ENCODE measurements around the gene NLGN2. TPM values are rescaled to one million over a fixed set of nuclear protein-coding genes. Genes with fewer than 3 reads are reported as not detected.

NLGN2 gene
- total RNA-seq, 2 experiments from 2014 or later = 7.6 to 8.4 TPM

DNA sequence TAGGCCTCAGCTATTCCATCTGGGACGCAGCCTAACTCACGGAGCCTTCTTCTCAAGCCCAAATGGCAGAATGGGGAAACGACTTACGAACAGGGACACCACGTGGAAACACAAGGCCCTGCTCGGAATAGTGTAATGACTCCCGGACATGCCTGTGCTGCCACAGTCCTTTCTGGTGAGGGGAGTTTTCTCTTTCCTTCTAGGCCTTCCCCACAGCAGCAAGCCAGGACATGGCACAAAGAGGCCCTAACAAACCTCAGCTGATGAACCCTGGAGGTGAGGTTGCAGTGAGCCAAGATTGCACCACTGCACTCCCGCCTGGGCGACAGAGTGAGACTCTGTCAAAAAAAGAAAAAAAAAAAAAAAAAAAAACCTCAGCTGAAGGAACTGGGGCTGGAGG, 56.4 kb downstream of the NLGN2 start:
- H3K9me3 ChIP-seq (ENCODE audit: control insufficient read depth in 1 of 2, insufficient read depth in 1 of 2, low read length in 2 of 2) = no peaks in the 10 kb centered on the region
- no peak for ATAC-seq (ENCODE audit: poor library complexity)
- H3K4me1 Mint-ChIP-seq (ENCODE audit: low read depth) = no peaks in the 10 kb centered on the region
- no peaks in the 10 kb centered on the region for H3K9me3 Mint-ChIP-seq
- peaks cover 43% of the 10 kb centered on the region for H3K36me3 ChIP-seq (ENCODE audit: insufficient read depth, low read length)
- H3K4me3 Mint-ChIP-seq = no peak overlapping the region
- TF ChIP-seq, protein P1, sequence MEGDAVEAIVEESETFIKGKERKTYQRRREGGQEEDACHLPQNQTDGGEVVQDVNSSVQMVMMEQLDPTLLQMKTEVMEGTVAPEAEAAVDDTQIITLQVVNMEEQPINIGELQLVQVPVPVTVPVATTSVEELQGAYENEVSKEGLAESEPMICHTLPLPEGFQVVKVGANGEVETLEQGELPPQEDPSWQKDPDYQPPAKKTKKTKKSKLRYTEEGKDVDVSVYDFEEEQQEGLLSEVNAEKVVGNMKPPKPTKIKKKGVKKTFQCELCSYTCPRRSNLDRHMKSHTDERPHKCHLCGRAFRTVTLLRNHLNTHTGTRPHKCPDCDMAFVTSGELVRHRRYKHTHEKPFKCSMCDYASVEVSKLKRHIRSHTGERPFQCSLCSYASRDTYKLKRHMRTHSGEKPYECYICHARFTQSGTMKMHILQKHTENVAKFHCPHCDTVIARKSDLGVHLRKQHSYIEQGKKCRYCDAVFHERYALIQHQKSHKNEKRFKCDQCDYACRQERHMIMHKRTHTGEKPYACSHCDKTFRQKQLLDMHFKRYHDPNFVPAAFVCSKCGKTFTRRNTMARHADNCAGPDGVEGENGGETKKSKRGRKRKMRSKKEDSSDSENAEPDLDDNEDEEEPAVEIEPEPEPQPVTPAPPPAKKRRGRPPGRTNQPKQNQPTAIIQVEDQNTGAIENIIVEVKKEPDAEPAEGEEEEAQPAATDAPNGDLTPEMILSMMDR (IDR thresholded peaks at IDR 0.05) = no peak
- peaks cover 46% of the 10 kb centered on the region for H3K36me3 Mint-ChIP-seq (ENCODE audit: low read depth)
- peaks cover 7% of the 10 kb centered on the region for H3K4me1 ChIP-seq (ENCODE audit: insufficient read depth, low read length)
- ChIA-PET CTCF (no interaction called here), POLR2A (interaction anchor here (12.5 kb wide), 1 partner anchor 14 kb away, joined by 137 read pairs; the partner anchor contains the start of genes SLC35G6 and ZBTB4)
- intact Hi-C loops (cut with DNase I, micrococcal nuclease) = no loop called here
- no peak overlapping the region for H3K27ac ChIP-seq (ENCODE audit: low read depth in 1 of 2, low read length in 2 of 2)
- DNase-seq = no peak
- H3K27me3 ChIP-seq (ENCODE audit: control insufficient read depth in 1 of 2, insufficient read depth in 2 of 2, low read length in 2 of 2) = no peaks in the 10 kb centered on the region
- H3K27ac Mint-ChIP-seq = peak overlapping the region; percentile 12
- no peaks in the 10 kb centered on the region for H3K27me3 Mint-ChIP-seq
- H3K4me3 ChIP-seq (ENCODE audit: low read length) = no peak overlapping the region

DNA sequence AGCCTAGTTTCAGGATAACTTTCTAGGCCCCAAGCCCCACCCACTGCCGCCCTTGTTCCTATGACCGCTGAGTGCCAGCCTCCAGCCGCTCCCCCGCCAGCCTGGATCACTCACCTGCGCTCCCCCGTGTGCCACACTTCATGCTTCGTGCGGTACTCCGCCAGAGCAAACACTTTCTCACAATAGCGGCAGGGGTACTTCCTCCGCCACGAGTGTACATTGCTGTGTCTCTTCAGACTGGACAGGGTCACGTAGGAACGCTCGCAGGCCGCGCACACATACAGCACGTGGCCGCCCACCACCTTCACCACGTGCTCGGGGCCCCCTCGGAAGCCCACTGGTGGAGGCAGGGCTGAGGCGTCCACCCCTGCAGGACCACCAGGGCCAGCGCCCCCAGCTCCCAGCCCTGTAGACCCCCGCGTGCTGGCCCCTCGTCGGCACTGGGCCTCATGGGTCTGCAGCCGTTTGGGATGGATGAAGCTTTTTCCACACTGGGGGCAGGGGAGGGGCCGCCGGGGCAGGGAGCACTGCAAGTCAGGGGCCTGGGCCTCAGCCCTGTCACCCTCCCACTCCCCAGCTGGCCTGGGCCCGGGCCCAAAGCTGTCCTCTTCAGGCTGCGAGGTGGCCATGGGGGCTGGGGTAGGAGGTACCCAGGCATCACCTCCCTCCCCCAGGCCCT, 58.1 kb downstream of the NLGN2 start:
- CTCF ChIA-PET = no interaction called here
- Histone ChIP-seq H3K4me1 (ENCODE audit: insufficient read depth, low read length) (peaks cover 8% of the 10 kb centered on the region), H3K27ac (ENCODE audit: low read depth in 1 of 2, low read length in 2 of 2) (no peak overlapping the region), H3K36me3 (ENCODE audit: insufficient read depth, low read length) (peaks cover 43% of the 10 kb centered on the region), H3K9me3 (ENCODE audit: control insufficient read depth in 1 of 2, insufficient read depth in 1 of 2, low read length in 2 of 2) (no peaks in the 10 kb centered on the region), H3K4me3 (ENCODE audit: low read length) (no peak overlapping the region), H3K27me3 (ENCODE audit: control insufficient read depth in 1 of 2, insufficient read depth in 2 of 2, low read length in 2 of 2) (no peaks in the 10 kb centered on the region)
- DNase-seq (no peak), ATAC-seq (ENCODE audit: poor library complexity) (no peak)
- H3K9me3 Mint-ChIP-seq = no peaks in the 10 kb centered on the region
- H3K27ac Mint-ChIP-seq = no peak overlapping the region
- intact Hi-C loops (cut with DNase I, micrococcal nuclease) = no loop called here
- TF ChIP-seq, protein P1 (IDR thresholded peaks at IDR 0.05) = no peak
- no peaks in the 10 kb centered on the region for H3K27me3 Mint-ChIP-seq
- no peak overlapping the region for H3K4me3 Mint-ChIP-seq
- peaks cover 2% of the 10 kb centered on the region for H3K4me1 Mint-ChIP-seq (ENCODE audit: low read depth)
- POLR2A ChIA-PET = no interaction called here
- peaks cover 48% of the 10 kb centered on the region for H3K36me3 Mint-ChIP-seq (ENCODE audit: low read depth)

DNA sequence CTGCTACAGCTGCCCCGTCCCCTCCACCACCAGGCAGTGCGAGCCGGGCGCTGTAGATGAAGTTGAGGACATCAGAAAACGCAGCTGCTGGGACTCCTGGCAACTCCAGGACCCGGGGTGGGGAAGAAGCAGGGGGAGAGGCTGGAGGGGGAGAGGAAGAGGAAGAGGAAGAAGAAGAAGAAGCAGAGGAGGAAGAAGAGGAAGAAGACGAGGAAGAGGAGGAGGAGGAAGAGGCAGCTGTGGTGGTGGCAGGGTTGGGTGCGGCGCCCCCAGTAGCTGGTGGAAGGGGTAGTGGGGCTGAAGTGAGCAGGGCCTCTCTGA, 58.6 kb downstream of the NLGN2 start:
- Mint-ChIP-seq H3K9me3 (no peaks in the 10 kb centered on the region), H3K27me3 (no peaks in the 10 kb centered on the region), H3K4me1 (ENCODE audit: low read depth) (peaks cover 6% of the 10 kb centered on the region), H3K27ac (no peak overlapping the region), H3K36me3 (ENCODE audit: low read depth) (peaks cover 46% of the 10 kb centered on the region), H3K4me3 (no peak overlapping the region)
- TF ChIP-seq, protein P1 (IDR thresholded peaks at IDR 0.05) = no peak
- Histone ChIP-seq H3K36me3 (ENCODE audit: insufficient read depth, low read length) (peaks cover 39% of the 10 kb centered on the region), H3K27me3 (ENCODE audit: control insufficient read depth in 1 of 2, insufficient read depth in 2 of 2, low read length in 2 of 2) (no peaks in the 10 kb centered on the region), H3K9me3 (ENCODE audit: control insufficient read depth in 1 of 2, insufficient read depth in 1 of 2, low read length in 2 of 2) (no peaks in the 10 kb centered on the region), H3K4me3 (ENCODE audit: low read length) (no peak overlapping the region), H3K4me1 (ENCODE audit: insufficient read depth, low read length) (peaks cover 8% of the 10 kb centered on the region), H3K27ac (ENCODE audit: low read depth in 1 of 2, low read length in 2 of 2) (no peak overlapping the region)
- no peak for DNase-seq
- CTCF ChIA-PET = interaction anchor here (0.9 kb wide), 1 partner anchor 29 kb away, joined by 3 read pairs; no protein-coding TSS in a partner anchor
- no peak for ATAC-seq (ENCODE audit: poor library complexity)
- intact Hi-C loops (cut with DNase I, micrococcal nuclease) = no loop called here
- POLR2A ChIA-PET = no interaction called here

Measured in CD4-positive, alpha-beta T cell (primary cell).